Heart right ventricle (tissue), 16 donors: Measurements from ENCODE around the gene CDH15. TPM values are rescaled to one million over a fixed set of nuclear protein-coding genes. Genes with fewer than 3 reads are reported as not detected.

Experiments
- ATAC-seq, 8 donors: fragments of 200-7000 bp; cut with Tn5 transposase; one replicate each; pipeline ENCODE4 v1.9.1; 2020; ENCODE audit warnings: mild to moderate bottlenecking in 8 of 8, moderate library complexity in 8 of 8, moderate number of reproducible peaks in 1 of 8
- DNase-seq, 2 donors: peaks; one replicate each; pipeline ENCODE4 v3.0.0-alpha.2; 2020
- H3K27ac ChIP-seq, 10 donors: fragments of 200-600 bp; sonication (generic) in 2 of 10; one replicate each; pipeline versions ENCODE4 v1.5.0 to v1.8.0; 2020 to 2022; ENCODE audit warnings: mild to moderate bottlenecking in 3 of 10
- H3K27me3 ChIP-seq, 7 donors: fragments of 200-600 bp; one replicate each; pipeline ENCODE4 v1.8.0; 2021 to 2022; ENCODE audit warnings: mild to moderate bottlenecking in 2 of 7
- H3K36me3 ChIP-seq, 9 donors: fragments of 200-600 bp; sonication (generic) in 1 of 9; one replicate each; pipeline versions ENCODE4 v1.5.0 to v1.8.0; 2020 to 2022; ENCODE audit warnings: mild to moderate bottlenecking in 2 of 9
- H3K4me1 ChIP-seq, 9 donors: fragments of 200-600 bp; sonication (generic) in 1 of 9; one replicate each; pipeline versions ENCODE4 v1.5.0 to v1.8.0; 2020 to 2022; ENCODE audit warnings: mild to moderate bottlenecking in 4 of 9
- H3K4me3 ChIP-seq, 10 donors: fragments of 200-600 bp; sonication (generic) in 2 of 10; one replicate each; pipeline versions ENCODE4 v1.5.0 to v1.8.0; 2020 to 2022; ENCODE audit warnings: mild to moderate bottlenecking in 7 of 10, moderate library complexity in 2 of 10
- H3K9me3 ChIP-seq, 11 donors: fragments of 200-600 bp in 10 of 11; sonication (generic) in 2 of 11; one replicate each; pipeline versions ENCODE4 v1.5.0 to v1.8.0; 2013 to 2022; ENCODE audit warnings: mild to moderate bottlenecking in 2 of 11, control low read depth in 1 of 11, moderate library complexity in 1 of 11
- WGBS, 2 donors: extraction: QIAGEN DNeasy Blood & Tissue Kit; methylation state at CpG; one replicate each; pipeline ENCODE4 v1.1.7; 2013; ENCODE audit warnings: inconsistent platforms in 1 of 2; 5-methylcytosine and 5-hydroxymethylcytosine counted together
- intact Hi-C, 10 donors: fragments of 100-400 bp; cut with DNase I; formaldehyde crosslinking; loops; one replicate each; pipeline versions ENCODE4 v1.11.1 to v1.14.2; 2022
- polyA plus RNA-seq, 2 donors: library from polyadenylated mRNA; stranded (reverse); fragments of 200-250 nt; gene quantifications; one replicate each; pipeline ENCODE4 v1.2.3, GENCODE V29; 2013
- total RNA-seq, 10 donors: library from RNA; stranded (reverse); fragmentation: NEBNext Ultra II Directional in 3 of 10; extraction: Animal tissue kit (Norgen Biotek cat#: 25700) in 3 of 10; gene quantifications; one replicate each; pipeline versions ENCODE4 v1.2.1 to v1.2.4, GENCODE V29; 2021 to 2023
- TF ChIP-seq, protein P1 (sequence below), 9 donors: fragments of 200-600 bp; sonication (generic) in 2 of 9; IDR thresholded peaks; one replicate each; pipeline versions ENCODE4 v1.5.0 to v1.8.0; 2021 to 2022; ENCODE audit warnings: antibody characterized with exemption in 9 of 9, mild to moderate bottlenecking in 5 of 9, moderate library complexity in 1 of 9
- donor health status: Arrhythmogenic right ventricular cardiomyopathy.
- donor health status: ischemic (EF 13 %, LVEDD 7.1; RV severe dilation, severe dysfunction).
- donor health status: healthy with polysubstance abuse.
- donor health status: DM: no; HTN: yes; CAD: no.
- donor health status: DM: no; HTN: no; CAD: no.
- donor health status: ischemic (EF 25% LVEDD 6.9; RV normal size, moderate dysfunction).
- donor health status: ischemic (EF 25% LVEDD 5.7; RV mildly dilated, moderate dysfunction).
- donor health status: healthy.
- donor health status: DM: yes; HTN: yes; CAD: no.
- donor health status: Ischemic cardiomyopathy.
- donor health status: ischemic (EF 35%, LVEDD 5.7; RV mildly dilated, moderate dysfunction).
- donor health status: nonischemic (EF 11% LVEDD 7.7; RV severe dilation, severe dysfunction).
- donor health status: DM: yes; HTN: yes; CAD: no.
- donor health status: PGD.
- donor health status: ischemic (EF 29% LVEDD 5.4; RV normal size, mild dysfunction).
- donor health status: nonischemic (EF 23%, LVEDD 6.1; RV moderate dilation, normal function).

The CDH15 gene
- total and polyA plus RNA-seq, 12 donors = 0.08 to 0.45 (median 0.16) TPM; not detected in 9

DNA sequence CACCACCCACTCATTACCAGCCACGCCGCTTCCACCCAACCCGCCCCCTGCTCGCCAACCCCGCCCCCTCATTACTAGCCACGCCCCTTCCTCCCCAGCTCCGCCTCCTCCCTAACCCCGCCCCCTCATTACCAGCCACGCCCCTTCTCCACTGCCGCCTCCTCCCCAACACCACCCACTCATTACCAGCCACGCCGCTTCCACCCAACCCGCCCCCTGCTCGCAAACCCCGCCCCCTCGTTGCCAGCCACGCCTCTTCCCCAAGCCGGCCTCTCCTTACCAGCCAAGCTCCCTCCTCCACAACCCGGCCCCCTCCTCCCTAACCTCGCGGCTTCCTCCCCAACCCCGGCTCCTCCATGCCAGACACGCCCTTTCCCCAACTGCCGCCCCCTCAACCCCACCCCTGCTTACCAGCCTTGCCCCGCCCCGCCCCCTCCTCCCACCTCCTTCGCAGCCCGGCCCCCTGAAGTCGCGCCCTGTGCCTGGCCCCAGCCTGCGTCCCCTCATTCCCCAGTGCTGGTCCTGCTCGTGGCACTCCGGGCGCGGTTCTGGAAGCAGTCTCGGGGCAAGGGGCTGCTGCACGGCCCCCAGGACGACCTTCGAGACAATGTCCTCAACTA, 21.5 kb downstream of the CDH15 start:
- 9 to 13% methylated on average over 36 to 39 of the region's 39 CpGs for WGBS, 2 donors
- intact Hi-C loops = no loop called here
- Histone ChIP-seq H3K27me3 (peaks cover 2 to 29% (median 6%) of the 10 kb centered on the region in 7 donors), H3K4me1 (peaks cover 0 to 12% (median 8%) of the 10 kb centered on the region in 9 donors), H3K9me3 (no peaks in the 10 kb centered on the region), H3K36me3 (no peaks in the 10 kb centered on the region), H3K4me3 (no peak overlapping the region), H3K27ac (no peak overlapping the region)
- ATAC-seq (peak in 7 of 8 donors; percentile 40 to 63 (median 59)), DNase-seq (peak; percentile 46 to 72)
- TF ChIP-seq, protein P1, sequence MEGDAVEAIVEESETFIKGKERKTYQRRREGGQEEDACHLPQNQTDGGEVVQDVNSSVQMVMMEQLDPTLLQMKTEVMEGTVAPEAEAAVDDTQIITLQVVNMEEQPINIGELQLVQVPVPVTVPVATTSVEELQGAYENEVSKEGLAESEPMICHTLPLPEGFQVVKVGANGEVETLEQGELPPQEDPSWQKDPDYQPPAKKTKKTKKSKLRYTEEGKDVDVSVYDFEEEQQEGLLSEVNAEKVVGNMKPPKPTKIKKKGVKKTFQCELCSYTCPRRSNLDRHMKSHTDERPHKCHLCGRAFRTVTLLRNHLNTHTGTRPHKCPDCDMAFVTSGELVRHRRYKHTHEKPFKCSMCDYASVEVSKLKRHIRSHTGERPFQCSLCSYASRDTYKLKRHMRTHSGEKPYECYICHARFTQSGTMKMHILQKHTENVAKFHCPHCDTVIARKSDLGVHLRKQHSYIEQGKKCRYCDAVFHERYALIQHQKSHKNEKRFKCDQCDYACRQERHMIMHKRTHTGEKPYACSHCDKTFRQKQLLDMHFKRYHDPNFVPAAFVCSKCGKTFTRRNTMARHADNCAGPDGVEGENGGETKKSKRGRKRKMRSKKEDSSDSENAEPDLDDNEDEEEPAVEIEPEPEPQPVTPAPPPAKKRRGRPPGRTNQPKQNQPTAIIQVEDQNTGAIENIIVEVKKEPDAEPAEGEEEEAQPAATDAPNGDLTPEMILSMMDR (IDR thresholded peaks at IDR 0.05) = no peak

DNA sequence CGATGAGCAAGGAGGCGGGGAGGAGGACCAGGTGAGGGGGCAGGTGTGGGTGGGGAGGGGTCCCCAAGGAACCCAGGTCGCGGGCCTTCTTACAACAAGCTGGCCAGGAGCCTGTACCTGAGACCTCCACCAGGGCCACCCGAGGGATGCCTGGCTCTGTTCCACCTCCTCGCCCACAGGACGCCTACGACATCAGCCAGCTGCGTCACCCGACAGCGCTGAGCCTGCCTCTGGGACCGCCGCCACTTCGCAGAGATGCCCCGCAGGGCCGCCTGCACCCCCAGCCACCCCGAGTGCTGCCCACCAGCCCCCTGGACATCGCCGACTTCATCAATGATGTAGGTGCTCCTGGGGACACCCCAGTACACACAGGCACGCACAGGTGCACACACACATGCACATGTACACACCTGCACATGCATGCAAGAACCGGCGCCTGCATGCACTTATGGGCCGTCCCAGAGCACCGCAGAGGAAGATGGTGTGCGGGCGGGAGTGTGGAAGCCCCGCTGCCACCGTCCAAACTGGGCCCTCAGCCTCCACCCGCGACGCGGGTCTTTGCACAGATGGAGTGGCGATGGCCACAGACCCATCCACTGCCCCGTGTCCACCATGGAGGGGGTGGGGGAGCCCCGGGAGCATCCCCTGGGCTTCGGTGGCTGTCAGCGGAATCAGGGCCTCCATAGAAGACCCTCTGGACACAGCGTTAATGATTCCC, 22.2 kb downstream of the CDH15 start:
- peak in 2 of 8 donors; percentile 4 to 10 for ATAC-seq
- H3K4me3 ChIP-seq = no peak overlapping the region
- H3K9me3 ChIP-seq = no peaks in the 10 kb centered on the region
- no peaks in the 10 kb centered on the region for H3K36me3 ChIP-seq
- TF ChIP-seq, protein P1 (IDR thresholded peaks at IDR 0.05) = no peak
- peaks cover 0 to 12% (median 8%) of the 10 kb centered on the region in 9 donors for H3K4me1 ChIP-seq
- WGBS, 2 donors = 73% methylated on average over 28 to 38 of the region's 38 CpGs
- DNase-seq = no peak
- H3K27me3 ChIP-seq = peaks cover 9 to 36% (median 12%) of the 10 kb centered on the region in 7 donors
- intact Hi-C loops = no loop called here
- no peak overlapping the region for H3K27ac ChIP-seq

DNA sequence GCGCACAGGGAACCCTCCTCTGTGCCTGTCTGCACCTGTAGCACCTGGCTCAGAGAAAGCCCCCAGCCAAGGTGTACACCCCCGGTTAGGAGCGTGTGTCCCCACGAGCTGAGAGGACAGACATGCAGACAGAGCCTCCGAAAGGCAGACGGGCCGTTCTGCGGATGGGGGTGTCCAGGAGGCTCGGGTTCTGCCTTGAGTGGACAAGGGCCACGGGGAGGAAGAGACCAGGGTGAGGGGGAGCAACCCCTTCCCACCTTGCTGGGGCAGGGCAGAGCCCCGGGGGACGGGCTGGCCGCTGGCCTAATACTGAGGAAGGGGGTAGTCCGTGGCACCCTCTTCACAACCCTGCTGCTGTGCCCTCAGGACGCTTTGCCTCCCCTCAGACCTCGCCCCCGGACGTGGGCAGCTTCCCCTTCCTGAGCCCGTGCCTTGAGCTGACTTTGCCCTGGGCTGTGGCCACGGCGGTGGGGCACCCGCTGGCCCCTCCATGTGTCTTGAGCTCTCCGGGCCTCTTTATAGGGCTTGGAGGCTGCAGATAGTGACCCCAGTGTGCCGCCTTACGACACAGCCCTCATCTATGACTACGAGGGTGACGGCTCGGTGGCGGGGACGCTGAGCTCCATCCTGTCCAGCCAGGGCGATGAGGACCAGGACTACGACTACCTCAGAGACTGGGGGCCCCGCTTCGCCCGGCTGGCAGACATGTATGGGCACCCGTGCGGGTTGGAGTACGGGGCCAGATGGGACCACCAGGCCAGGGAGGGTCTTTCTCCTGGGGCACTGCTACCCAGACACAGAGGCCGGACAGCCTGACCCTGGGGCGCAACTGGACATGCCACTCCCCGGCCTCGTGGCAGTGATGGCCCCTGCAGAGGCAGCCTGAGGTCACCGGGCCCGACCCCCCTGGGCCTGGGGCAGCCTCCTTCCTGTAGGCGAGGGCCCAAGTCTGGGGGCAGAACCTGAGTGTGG, 23.1 kb downstream of the CDH15 start:
- peaks cover 17 to 45% (median 21%) of the 10 kb centered on the region in 7 donors for H3K27me3 ChIP-seq
- TF ChIP-seq, protein P1 (IDR thresholded peaks at IDR 0.05) = no peak
- DNase-seq (no peak), ATAC-seq (no peak)
- H3K4me3 ChIP-seq = no peak overlapping the region
- no peak overlapping the region for H3K27ac ChIP-seq
- intact Hi-C loops = no loop called here
- peaks cover 0 to 12% (median 8%) of the 10 kb centered on the region in 9 donors for H3K4me1 ChIP-seq
- no peaks in the 10 kb centered on the region for H3K9me3 ChIP-seq
- 81 to 88% methylated on average over 43 to 45 of the region's 45 CpGs for WGBS, 2 donors
- H3K36me3 ChIP-seq = no peaks in the 10 kb centered on the region
